ENCODE data around the gene NCBP3.

NCBP3 gene

GRCh38 chr17:3890878-3891219, 44.8 kb upstream of the NCBP3 start:
- H2AFZ ChIP-seq: no peak overlapping the region
- no peaks in the 10 kb centered on the region for H3K36me3 ChIP-seq (ENCODE audit: control insufficient read depth, insufficient read depth, low read length)
- H3K27ac ChIP-seq: no peak overlapping the region
- H3K4me1 ChIP-seq: peaks cover 15% of the 10 kb centered on the region
- no peaks in the 10 kb centered on the region for H3K9me3 ChIP-seq (ENCODE audit: control insufficient read depth, low read length)
- no peak overlapping the region for H3K9ac ChIP-seq
- no peak overlapping the region for H3K4me2 ChIP-seq (ENCODE audit: low read length)
- no peak for TF ChIP-seq CTCF (IDR thresholded peaks at IDR 0.05)
- no peak overlapping the region for H3K4me3 ChIP-seq (ENCODE audit: low read depth, low read length)
- H3K27me3 ChIP-seq (ENCODE audit: control insufficient read depth, insufficient read depth, low read length): no peaks in the 10 kb centered on the region
- H3K79me2 ChIP-seq: no peaks in the 10 kb centered on the region

- TF ChIP-seq CTCF (IDR thresholded peaks at IDR 0.05): no peak
- Histone ChIP-seq H3K27ac (no peak overlapping the region), H2AFZ (no peak overlapping the region), H3K27me3 (ENCODE audit: control insufficient read depth, insufficient read depth, low read length) (no peaks in the 10 kb centered on the region), H3K4me3 (ENCODE audit: low read depth, low read length) (no peak overlapping the region), H3K9ac (no peak overlapping the region), H3K4me1 (peaks cover 15% of the 10 kb centered on the region), H3K4me2 (ENCODE audit: low read length) (no peak overlapping the region), H3K9me3 (ENCODE audit: control insufficient read depth, low read length) (no peaks in the 10 kb centered on the region), H3K79me2 (no peaks in the 10 kb centered on the region), H3K36me3 (ENCODE audit: control insufficient read depth, insufficient read depth, low read length) (no peaks in the 10 kb centered on the region)
These were observed 44.2 kb upstream of the NCBP3 start for GRCh38 chr17:3890082-3890877.

- no peak overlapping the region for H3K9ac ChIP-seq
- no peaks in the 10 kb centered on the region for H3K79me2 ChIP-seq
- peaks cover 14% of the 10 kb centered on the region for H3K4me1 ChIP-seq
- no peak overlapping the region for H2AFZ ChIP-seq
- TF ChIP-seq CTCF (IDR thresholded peaks at IDR 0.05): no peak
- no peak overlapping the region for H3K4me2 ChIP-seq (ENCODE audit: low read length)
- H3K4me3 ChIP-seq (ENCODE audit: low read depth, low read length): no peak overlapping the region
- no peaks in the 10 kb centered on the region for H3K27me3 ChIP-seq (ENCODE audit: control insufficient read depth, insufficient read depth, low read length)
- no peaks in the 10 kb centered on the region for H3K9me3 ChIP-seq (ENCODE audit: control insufficient read depth, low read length)
- H3K36me3 ChIP-seq (ENCODE audit: control insufficient read depth, insufficient read depth, low read length): no peaks in the 10 kb centered on the region
- no peak overlapping the region for H3K27ac ChIP-seq
These were observed 43.4 kb upstream of the NCBP3 start for GRCh38 chr17:3889325-3890012.

- no peaks in the 10 kb centered on the region for H3K9me3 ChIP-seq (ENCODE audit: control insufficient read depth, low read length)
These were observed 42.5 kb upstream of the NCBP3 start for GRCh38 chr17:3888343-3889171.

More at GRCh38 chr17:3888343-3889171, 42.5 kb upstream of the NCBP3 start:
- Histone ChIP-seq H3K4me3 (ENCODE audit: low read depth, low read length) (no peak overlapping the region), H3K79me2 (no peaks in the 10 kb centered on the region), H3K4me2 (ENCODE audit: low read length) (peak overlapping the region; percentile 48), H2AFZ (peak overlapping the region; percentile 69), H3K27ac (peak overlapping the region; percentile 65), H3K27me3 (ENCODE audit: control insufficient read depth, insufficient read depth, low read length) (no peaks in the 10 kb centered on the region), H3K4me1 (peaks cover 5% of the 10 kb centered on the region), H3K9ac (no peak overlapping the region), H3K36me3 (ENCODE audit: control insufficient read depth, insufficient read depth, low read length) (no peaks in the 10 kb centered on the region)
- no peak for TF ChIP-seq CTCF (IDR thresholded peaks at IDR 0.05)
